GM23338 (cell line): ENCODE data around the gene YTHDF1. TPM values are rescaled to one million over a fixed set of nuclear protein-coding genes. Genes with fewer than 3 reads are reported as not detected.

Source experiments
- ATAC-seq: fragments of 200-7000 bp; cut with Tn5 transposase; 3 replicates; pipeline ENCODE4 v1.9.1; 2020
- DNase-seq: peaks from one replicate; pipeline ENCODE4 v3.0.0-alpha.2; 2015; ENCODE audit warnings: low spot score
- H2AFZ ChIP-seq: fragments of 200-600 bp; sonication (generic); 2 replicates; pipeline ENCODE4 v1.8.0; 2016; ENCODE audit warnings: antibody characterized with exemption, mild to moderate bottlenecking, moderate library complexity
- H3F3A ChIP-seq: fragments of 200-600 bp; sonication (generic); replicated peaks from 2 replicates; pipeline ENCODE4 v1.8.0; 2017; ENCODE audit warnings: antibody characterized with exemption, mixed run types, low read depth
- H3K27ac ChIP-seq: fragments of 200-600 bp; sonication (generic); 2 replicates; pipeline ENCODE4 v1.6.1; 2016; ENCODE audit warnings: low read depth
- H3K27me3 ChIP-seq: fragments of 200-600 bp; sonication (generic); 2 replicates; pipeline ENCODE4 v1.8.0; 2016; ENCODE audit warnings: mild to moderate bottlenecking, mixed run types, moderate library complexity; ENCODE audit not compliant: insufficient read depth
- H3K36me3 ChIP-seq: fragments of 200-600 bp; sonication (generic); 2 replicates; pipeline ENCODE4 v1.8.0; 2016; ENCODE audit warnings: mild to moderate bottlenecking; ENCODE audit not compliant: insufficient read depth
- H3K4me1 ChIP-seq: fragments of 200-600 bp; sonication (generic); 2 replicates; pipeline ENCODE4 v1.8.0; 2016; ENCODE audit warnings: mild to moderate bottlenecking, moderate library complexity; ENCODE audit not compliant: insufficient read depth
- H3K4me2 ChIP-seq: fragments of 200-600 bp; sonication (generic); 2 replicates; pipeline ENCODE4 v1.7.1; 2017; ENCODE audit warnings: mixed run types
- H3K4me3 ChIP-seq: fragments of 200-600 bp; sonication (generic); 2 replicates; pipeline ENCODE4 v1.6.1; 2016; ENCODE audit warnings: mixed run types
- H3K79me2 ChIP-seq: fragments of 200-600 bp; sonication (generic); replicated peaks from 2 replicates; pipeline ENCODE4 v1.8.0; 2017; ENCODE audit warnings: mild to moderate bottlenecking; ENCODE audit not compliant: insufficient read depth
- H3K9me2 ChIP-seq: fragments of 200-600 bp; sonication (generic); 2 replicates; pipeline ENCODE4 v1.8.0; 2017; ENCODE audit not compliant: insufficient read depth
- H4K20me1 ChIP-seq: fragments of 200-600 bp; sonication (generic); replicated peaks from 2 replicates; pipeline ENCODE4 v1.8.0; 2017; ENCODE audit warnings: mild to moderate bottlenecking; ENCODE audit not compliant: insufficient read depth
- H3K27ac Mint-ChIP-seq: 2 replicates; pipeline ENCODE4 v1.8.0; 2020; ENCODE audit warnings: inconsistent platforms, mild to moderate bottlenecking, moderate library complexity, mixed read lengths
- H3K27me3 Mint-ChIP-seq: 3 replicates; pipeline ENCODE4 v1.8.0; 2022; ENCODE audit warnings: low read depth, mild to moderate bottlenecking, moderate library complexity, mixed read lengths, inconsistent platforms; ENCODE audit not compliant: insufficient read depth, poor library complexity
- H3K36me3 Mint-ChIP-seq: 3 replicates; pipeline ENCODE4 v1.8.0; 2021; ENCODE audit warnings: low read depth, mild to moderate bottlenecking, inconsistent platforms, moderate library complexity, mixed read lengths
- H3K4me1 Mint-ChIP-seq: 3 replicates; pipeline ENCODE4 v1.8.0; 2020; ENCODE audit warnings: mild to moderate bottlenecking, inconsistent platforms, mixed read lengths
- H3K4me3 Mint-ChIP-seq: 3 replicates; pipeline ENCODE4 v1.8.0; 2021; ENCODE audit warnings: moderate library complexity, mild to moderate bottlenecking, inconsistent platforms, mixed read lengths
- H3K9me3 Mint-ChIP-seq: 3 replicates; pipeline ENCODE4 v1.8.0; 2020; ENCODE audit warnings: moderate library complexity, mild to moderate bottlenecking, inconsistent platforms, mixed read lengths
- CREB1 ChIP-seq: fragments of 250-450 bp; sonication (Bioruptor Pico); IDR thresholded peaks from 2 replicates; pipeline ENCODE4 v1.5.0; 2020; ENCODE audit warnings: low read depth, mild to moderate bottlenecking, moderate library complexity
- EZH2phosphoT487 ChIP-seq: fragments of 200-600 bp; sonication (generic); IDR thresholded peaks from one replicate; pipeline ENCODE4 v1.8.1; 2018; ENCODE audit warnings: antibody characterized with exemption; ENCODE audit not compliant: unreplicated experiment
- JUNB ChIP-seq: IDR thresholded peaks from one replicate; pipeline ENCODE4 v1.6.1; 2016; ENCODE audit warnings: antibody characterized with exemption; ENCODE audit not compliant: unreplicated experiment
- NANOG ChIP-seq: IDR thresholded peaks from 2 replicates; pipeline ENCODE4 v1.6.1; 2016; ENCODE audit warnings: antibody characterized with exemption, borderline replicate concordance
- POLR2AphosphoS5 ChIP-seq: IDR thresholded peaks from 2 replicates; pipeline ENCODE4 v1.6.1; 2016; ENCODE audit warnings: antibody characterized with exemption, low read depth
- STAT1 ChIP-seq: IDR thresholded peaks from one replicate; pipeline ENCODE4 v1.6.1; 2016; ENCODE audit warnings: antibody characterized with exemption; ENCODE audit not compliant: unreplicated experiment
- ZNF114 ChIP-seq: fragments of 250-450 bp; sonication (Bioruptor Pico); IDR thresholded peaks from 2 replicates; pipeline ENCODE4 v1.5.0; 2020; ENCODE audit warnings: mild to moderate bottlenecking, moderate library complexity
- ZNF331 ChIP-seq: fragments of 250-450 bp; sonication (Bioruptor Pico); IDR thresholded peaks from 2 replicates; pipeline ENCODE4 v1.5.0; 2020; ENCODE audit warnings: low read depth, mild to moderate bottlenecking, moderate library complexity
- polyA plus RNA-seq: library from polyadenylated mRNA; unstranded; fragments of >200 nt; fragmentation: Nextera tagmentation; extraction: Ambion mirVana; gene quantifications from 2 replicates; pipeline ENCODE4 v1.2.1, GENCODE V29; 2016
- total RNA-seq: library from RNA; depleted of rRNA; stranded (reverse); fragments of >200 nt; shearing (Covaris generic); gene quantifications from 2 replicates; pipeline ENCODE4 v1.2.3, GENCODE V29; 2014
- TF ChIP-seq, protein P1 (sequence below): IDR thresholded peaks from 2 replicates; pipeline ENCODE4 v1.6.1; 2016; ENCODE audit warnings: antibody characterized with exemption
- TF ChIP-seq, protein P2 (sequence below), 2 experiments: fragments of 200-600 bp in 1 of 2; sonication (generic) in 1 of 2; conservative IDR thresholded peaks; 2 replicates each; pipeline versions ENCODE4 v1.5.1 to v1.6.1; 2016 to 2017; ENCODE audit warnings: antibody characterized with exemption in 2 of 2, low read depth in 2 of 2, mild to moderate bottlenecking in 2 of 2, moderate library complexity in 1 of 2
- TF ChIP-seq, protein P3 (sequence below): fragments of 250-450 bp; sonication (Bioruptor Pico); IDR thresholded peaks from 2 replicates; pipeline ENCODE4 v1.5.0; 2020; ENCODE audit warnings: mild to moderate bottlenecking, moderate library complexity

Gene YTHDF1
- total and polyA plus RNA-seq, 2 experiments from 2014 or later: 30.9 to 64.3 TPM

DNA sequence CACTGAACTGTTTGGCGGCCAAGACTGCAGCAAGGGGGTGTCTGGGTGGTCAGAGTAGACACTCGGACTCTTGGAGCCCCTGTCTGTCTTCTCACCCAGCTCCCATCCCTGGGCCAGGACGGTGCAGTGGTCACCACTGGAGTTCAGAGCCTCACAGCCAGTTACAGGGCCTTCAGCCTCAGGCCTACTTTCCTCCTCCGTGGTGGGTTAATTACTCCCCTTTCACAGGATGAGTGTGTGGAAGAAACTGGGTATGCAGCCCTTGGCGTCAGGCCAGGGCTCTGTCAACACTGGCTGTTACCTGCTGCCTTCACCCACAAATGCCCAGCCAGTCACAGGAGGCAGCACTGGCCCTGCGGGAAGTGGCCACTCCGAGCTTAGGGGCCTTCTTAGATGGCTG lies 1.8 kb upstream of the YTHDF1 start:
- no peaks in the 10 kb centered on the region for H3K9me3 Mint-ChIP-seq
- 0 out of 2 replicates have a peak, but pooled peaks cover 9% of the 10 kb centered on the region for H3F3A ChIP-seq
- no peak for DNase-seq
- H3K4me1 Mint-ChIP-seq: peaks cover 23% of the 10 kb centered on the region
- H3K4me2 ChIP-seq: no peak overlapping the region
- H3K9me2 ChIP-seq: no peaks in the 10 kb centered on the region
- H3K36me3 ChIP-seq: peaks cover 13% of the 10 kb centered on the region
- no peak for ATAC-seq
- H3K79me2 ChIP-seq: peaks cover 30% of the 10 kb centered on the region
- H3K27me3 Mint-ChIP-seq: peaks cover 11% of the 10 kb centered on the region
- peaks cover 22% of the 10 kb centered on the region for H4K20me1 ChIP-seq
- no peak overlapping the region for H3K27ac ChIP-seq
- no peak overlapping the region for H3K4me3 Mint-ChIP-seq
- TF ChIP-seq, protein P1, sequence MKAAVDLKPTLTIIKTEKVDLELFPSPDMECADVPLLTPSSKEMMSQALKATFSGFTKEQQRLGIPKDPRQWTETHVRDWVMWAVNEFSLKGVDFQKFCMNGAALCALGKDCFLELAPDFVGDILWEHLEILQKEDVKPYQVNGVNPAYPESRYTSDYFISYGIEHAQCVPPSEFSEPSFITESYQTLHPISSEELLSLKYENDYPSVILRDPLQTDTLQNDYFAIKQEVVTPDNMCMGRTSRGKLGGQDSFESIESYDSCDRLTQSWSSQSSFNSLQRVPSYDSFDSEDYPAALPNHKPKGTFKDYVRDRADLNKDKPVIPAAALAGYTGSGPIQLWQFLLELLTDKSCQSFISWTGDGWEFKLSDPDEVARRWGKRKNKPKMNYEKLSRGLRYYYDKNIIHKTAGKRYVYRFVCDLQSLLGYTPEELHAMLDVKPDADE: no peak
- TF ChIP-seq CREB1 (CRISPR knock-in tag) (no peak), ZNF331 (no peak), EZH2phosphoT487 (no peak), POLR2AphosphoS5 (no peak)
- H3K4me3 ChIP-seq: no peak overlapping the region
- peaks cover 12% of the 10 kb centered on the region for H3K4me1 ChIP-seq
- H3K27me3 ChIP-seq: no peaks in the 10 kb centered on the region
- H3K36me3 Mint-ChIP-seq: peaks cover 26% of the 10 kb centered on the region
- H2AFZ ChIP-seq: no peak overlapping the region
- H3K27ac Mint-ChIP-seq: no peak overlapping the region

DNA sequence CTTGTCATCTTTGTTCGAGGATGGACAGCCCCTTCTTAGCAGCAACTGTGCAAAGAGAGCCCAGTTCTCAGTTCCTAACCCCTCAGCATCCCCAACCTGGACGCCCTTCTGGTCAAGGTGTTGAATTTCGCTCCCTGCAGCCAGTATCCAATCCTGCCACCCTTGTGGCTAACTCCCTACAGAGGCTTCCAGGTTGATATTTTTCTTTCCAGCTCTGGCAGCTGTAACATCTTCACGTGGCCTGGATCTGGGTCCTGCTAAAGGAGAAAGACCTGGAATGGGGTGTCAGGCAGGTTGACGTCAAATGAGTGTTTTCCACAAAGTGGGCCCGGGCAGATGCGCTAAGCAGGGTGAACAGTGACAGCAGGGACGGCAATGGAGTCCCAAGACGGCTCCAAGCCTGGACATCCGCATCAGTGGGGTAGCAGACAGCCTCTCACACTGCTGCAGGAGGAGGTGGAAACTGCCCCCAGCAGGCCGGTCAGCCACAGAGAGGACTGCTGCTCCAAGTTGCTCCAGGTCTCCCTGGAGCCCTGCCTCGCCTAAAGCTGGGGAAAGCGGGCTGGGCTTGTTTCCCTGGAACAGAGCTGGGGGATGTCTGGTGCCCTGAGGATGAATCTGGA lies 1.0 kb upstream of the YTHDF1 start:
- 0 out of 2 replicates have a peak, but pooled peaks cover 9% of the 10 kb centered on the region for H3F3A ChIP-seq
- DNase-seq: peak; percentile 57
- H3K9me2 ChIP-seq: no peaks in the 10 kb centered on the region
- H3K9me3 Mint-ChIP-seq: no peaks in the 10 kb centered on the region
- H3K27ac Mint-ChIP-seq: peak overlapping the region; percentile 85; the same call in 1 of the 2 replicates
- H3K27me3 Mint-ChIP-seq: peaks cover 11% of the 10 kb centered on the region
- H2AFZ ChIP-seq: peak overlapping the region; percentile 91
- peak; percentile 49 for ATAC-seq
- peaks cover 34% of the 10 kb centered on the region for H3K36me3 Mint-ChIP-seq
- H3K4me3 ChIP-seq: peak overlapping the region; percentile 84
- peaks cover 29% of the 10 kb centered on the region for H4K20me1 ChIP-seq
- H3K36me3 ChIP-seq: peaks cover 19% of the 10 kb centered on the region
- peak overlapping the region; percentile 99 for H3K4me3 Mint-ChIP-seq
- H3K79me2 ChIP-seq: peaks cover 37% of the 10 kb centered on the region
- H3K27me3 ChIP-seq: no peaks in the 10 kb centered on the region
- peaks cover 15% of the 10 kb centered on the region for H3K4me1 ChIP-seq
- H3K4me2 ChIP-seq: peak overlapping the region; percentile 98
- H3K27ac ChIP-seq: no peak overlapping the region
- peaks cover 25% of the 10 kb centered on the region for H3K4me1 Mint-ChIP-seq
- no peak for TF ChIP-seq CREB1 (CRISPR knock-in tag)
- no peak for TF ChIP-seq NANOG
- TF ChIP-seq, protein P2, sequence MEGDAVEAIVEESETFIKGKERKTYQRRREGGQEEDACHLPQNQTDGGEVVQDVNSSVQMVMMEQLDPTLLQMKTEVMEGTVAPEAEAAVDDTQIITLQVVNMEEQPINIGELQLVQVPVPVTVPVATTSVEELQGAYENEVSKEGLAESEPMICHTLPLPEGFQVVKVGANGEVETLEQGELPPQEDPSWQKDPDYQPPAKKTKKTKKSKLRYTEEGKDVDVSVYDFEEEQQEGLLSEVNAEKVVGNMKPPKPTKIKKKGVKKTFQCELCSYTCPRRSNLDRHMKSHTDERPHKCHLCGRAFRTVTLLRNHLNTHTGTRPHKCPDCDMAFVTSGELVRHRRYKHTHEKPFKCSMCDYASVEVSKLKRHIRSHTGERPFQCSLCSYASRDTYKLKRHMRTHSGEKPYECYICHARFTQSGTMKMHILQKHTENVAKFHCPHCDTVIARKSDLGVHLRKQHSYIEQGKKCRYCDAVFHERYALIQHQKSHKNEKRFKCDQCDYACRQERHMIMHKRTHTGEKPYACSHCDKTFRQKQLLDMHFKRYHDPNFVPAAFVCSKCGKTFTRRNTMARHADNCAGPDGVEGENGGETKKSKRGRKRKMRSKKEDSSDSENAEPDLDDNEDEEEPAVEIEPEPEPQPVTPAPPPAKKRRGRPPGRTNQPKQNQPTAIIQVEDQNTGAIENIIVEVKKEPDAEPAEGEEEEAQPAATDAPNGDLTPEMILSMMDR (conservative IDR thresholded peaks at IDR 0.05; ENCODE audit: low read depth in 2 of 2): no peak
- no peak for TF ChIP-seq ZNF114 (CRISPR knock-in tag)
- no peak for TF ChIP-seq EZH2phosphoT487
- TF ChIP-seq STAT1: no peak
- no peak for TF ChIP-seq POLR2AphosphoS5
- TF ChIP-seq JUNB: no peak
- TF ChIP-seq, protein P1: no peak
- TF ChIP-seq, protein P3, sequence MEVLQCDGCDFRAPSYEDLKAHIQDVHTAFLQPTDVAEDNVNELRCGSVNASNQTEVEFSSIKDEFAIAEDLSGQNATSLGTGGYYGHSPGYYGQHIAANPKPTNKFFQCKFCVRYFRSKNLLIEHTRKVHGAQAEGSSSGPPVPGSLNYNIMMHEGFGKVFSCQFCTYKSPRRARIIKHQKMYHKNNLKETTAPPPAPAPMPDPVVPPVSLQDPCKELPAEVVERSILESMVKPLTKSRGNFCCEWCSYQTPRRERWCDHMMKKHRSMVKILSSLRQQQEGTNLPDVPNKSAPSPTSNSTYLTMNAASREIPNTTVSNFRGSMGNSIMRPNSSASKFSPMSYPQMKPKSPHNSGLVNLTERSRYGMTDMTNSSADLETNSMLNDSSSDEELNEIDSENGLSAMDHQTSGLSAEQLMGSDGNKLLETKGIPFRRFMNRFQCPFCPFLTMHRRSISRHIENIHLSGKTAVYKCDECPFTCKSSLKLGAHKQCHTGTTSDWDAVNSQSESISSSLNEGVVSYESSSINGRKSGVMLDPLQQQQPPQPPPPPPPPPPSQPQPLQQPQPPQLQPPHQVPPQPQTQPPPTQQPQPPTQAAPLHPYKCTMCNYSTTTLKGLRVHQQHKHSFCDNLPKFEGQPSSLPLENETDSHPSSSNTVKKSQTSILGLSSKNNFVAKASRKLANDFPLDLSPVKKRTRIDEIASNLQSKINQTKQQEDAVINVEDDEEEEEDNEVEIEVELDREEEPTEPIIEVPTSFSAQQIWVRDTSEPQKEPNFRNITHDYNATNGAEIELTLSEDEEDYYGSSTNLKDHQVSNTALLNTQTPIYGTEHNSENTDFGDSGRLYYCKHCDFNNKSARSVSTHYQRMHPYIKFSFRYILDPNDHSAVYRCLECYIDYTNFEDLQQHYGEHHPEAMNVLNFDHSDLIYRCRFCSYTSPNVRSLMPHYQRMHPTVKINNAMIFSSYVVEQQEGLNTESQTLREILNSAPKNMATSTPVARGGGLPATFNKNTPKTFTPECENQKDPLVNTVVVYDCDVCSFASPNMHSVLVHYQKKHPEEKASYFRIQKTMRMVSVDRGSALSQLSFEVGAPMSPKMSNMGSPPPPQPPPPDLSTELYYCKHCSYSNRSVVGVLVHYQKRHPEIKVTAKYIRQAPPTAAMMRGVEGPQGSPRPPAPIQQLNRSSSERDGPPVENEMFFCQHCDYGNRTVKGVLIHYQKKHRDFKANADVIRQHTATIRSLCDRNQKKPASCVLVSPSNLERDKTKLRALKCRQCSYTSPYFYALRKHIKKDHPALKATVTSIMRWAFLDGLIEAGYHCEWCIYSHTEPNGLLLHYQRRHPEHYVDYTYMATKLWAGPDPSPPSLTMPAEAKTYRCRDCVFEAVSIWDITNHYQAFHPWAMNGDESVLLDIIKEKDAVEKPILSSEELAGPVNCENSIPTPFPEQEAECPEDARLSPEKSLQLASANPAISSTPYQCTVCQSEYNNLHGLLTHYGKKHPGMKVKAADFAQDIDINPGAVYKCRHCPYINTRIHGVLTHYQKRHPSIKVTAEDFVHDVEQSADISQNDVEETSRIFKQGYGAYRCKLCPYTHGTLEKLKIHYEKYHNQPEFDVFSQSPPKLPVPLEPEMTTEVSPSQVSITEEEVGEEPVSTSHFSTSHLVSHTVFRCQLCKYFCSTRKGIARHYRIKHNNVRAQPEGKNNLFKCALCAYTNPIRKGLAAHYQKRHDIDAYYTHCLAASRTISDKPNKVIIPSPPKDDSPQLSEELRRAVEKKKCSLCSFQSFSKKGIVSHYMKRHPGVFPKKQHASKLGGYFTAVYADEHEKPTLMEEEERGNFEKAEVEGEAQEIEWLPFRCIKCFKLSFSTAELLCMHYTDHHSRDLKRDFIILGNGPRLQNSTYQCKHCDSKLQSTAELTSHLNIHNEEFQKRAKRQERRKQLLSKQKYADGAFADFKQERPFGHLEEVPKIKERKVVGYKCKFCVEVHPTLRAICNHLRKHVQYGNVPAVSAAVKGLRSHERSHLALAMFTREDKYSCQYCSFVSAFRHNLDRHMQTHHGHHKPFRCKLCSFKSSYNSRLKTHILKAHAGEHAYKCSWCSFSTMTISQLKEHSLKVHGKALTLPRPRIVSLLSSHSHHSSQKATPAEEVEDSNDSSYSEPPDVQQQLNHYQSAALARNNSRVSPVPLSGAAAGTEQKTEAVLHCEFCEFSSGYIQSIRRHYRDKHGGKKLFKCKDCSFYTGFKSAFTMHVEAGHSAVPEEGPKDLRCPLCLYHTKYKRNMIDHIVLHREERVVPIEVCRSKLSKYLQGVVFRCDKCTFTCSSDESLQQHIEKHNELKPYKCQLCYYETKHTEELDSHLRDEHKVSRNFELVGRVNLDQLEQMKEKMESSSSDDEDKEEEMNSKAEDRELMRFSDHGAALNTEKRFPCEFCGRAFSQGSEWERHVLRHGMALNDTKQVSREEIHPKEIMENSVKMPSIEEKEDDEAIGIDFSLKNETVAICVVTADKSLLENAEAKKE: no peak
